HL-60 (cell line): ENCODE data around the gene NFIX.

Experiments used
- DNase-seq, 2 experiments: peaks; one replicate each; pipeline ENCODE4 v3.0.0-alpha.2; 2010 to 2020; ENCODE audit warnings: low read depth in 1 of 2, low spot score in 1 of 2
- H3K27ac ChIP-seq: fragments of 250-450 bp; sonication (Bioruptor Pico); replicated peaks from 2 replicates; pipeline ENCODE4 v1.5.1; 2020; ENCODE audit warnings: mild to moderate bottlenecking, moderate library complexity
- H3K27me3 ChIP-seq: fragments of 250-450 bp; sonication (Bioruptor Pico); 2 replicates; pipeline ENCODE4 v1.5.1; 2021; ENCODE audit warnings: mild to moderate bottlenecking, moderate library complexity; ENCODE audit not compliant: insufficient read depth, poor library complexity, severe bottlenecking
- H3K4me3 ChIP-seq: replicated peaks from 2 replicates; pipeline ENCODE4 v1.5.1; 2011; ENCODE audit warnings: mild to moderate bottlenecking, control low read depth, low read length; ENCODE audit not compliant: insufficient read depth
- GABPA ChIP-seq: IDR thresholded peaks from 2 replicates; pipeline ENCODE4 v1.6.1; 2012; ENCODE audit warnings: low read depth
- POLR2AphosphoS5 ChIP-seq: IDR thresholded peaks from 2 replicates; pipeline ENCODE4 v1.6.1; 2012; ENCODE audit warnings: low read depth
- REST ChIP-seq: IDR thresholded peaks from 2 replicates; pipeline ENCODE4 v1.6.1; 2012; ENCODE audit warnings: low read depth; ENCODE audit not compliant: insufficient replicate concordance
- SPI1 ChIP-seq: IDR thresholded peaks from 2 replicates; pipeline ENCODE4 v1.6.1; 2012; ENCODE audit warnings: low read depth, mild to moderate bottlenecking, borderline replicate concordance
- TF ChIP-seq, protein P1 (sequence below): IDR thresholded peaks from one replicate; pipeline ENCODE4 v1.5.1; 2011; ENCODE audit warnings: low read length, control low read depth, inconsistent platforms; ENCODE audit not compliant: insufficient read depth

The NFIX gene

DNA sequence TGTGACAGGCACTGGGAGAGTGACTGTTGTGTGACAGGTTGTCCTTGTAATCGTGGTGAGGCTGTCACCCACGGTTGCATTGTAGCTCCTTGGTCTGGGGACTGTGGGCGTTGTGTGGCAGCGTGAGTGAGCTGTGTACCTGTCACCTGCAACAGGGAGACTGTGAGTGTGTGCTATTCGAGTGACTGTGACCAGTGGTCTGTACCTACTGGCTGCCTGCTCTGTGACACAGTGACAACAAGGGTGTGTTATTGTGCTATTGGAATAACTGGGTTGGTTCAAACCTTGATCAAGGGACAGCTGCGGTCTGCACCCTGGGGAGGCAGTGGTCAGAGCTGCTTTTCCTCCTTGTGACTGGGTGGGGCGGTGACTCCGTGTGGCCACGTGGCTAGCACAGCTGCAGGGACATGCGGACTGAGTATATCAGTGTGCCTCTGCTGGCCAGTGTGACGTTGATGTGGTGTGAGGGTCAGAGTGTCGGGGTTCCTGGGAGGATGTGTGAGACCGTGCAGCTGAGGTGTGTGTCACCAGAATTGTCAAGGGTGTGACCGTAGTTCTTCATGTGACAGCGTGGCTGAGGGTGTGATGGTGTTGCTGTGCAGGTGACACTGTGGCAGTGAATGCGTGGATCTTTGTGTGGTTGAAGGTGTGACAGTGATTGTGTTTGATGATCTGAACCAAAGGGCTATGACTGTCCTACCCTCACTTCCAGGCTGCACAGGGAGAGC lies 10.1 kb upstream of the NFIX start:
- H3K4me3 ChIP-seq = no peak overlapping the region
- no peak for DNase-seq
- H3K27me3 ChIP-seq = peaks cover 11% of the 10 kb centered on the region
- no peak for TF ChIP-seq SPI1
- no peak overlapping the region for H3K27ac ChIP-seq

- Histone ChIP-seq H3K27me3 (peaks cover 11% of the 10 kb centered on the region), H3K4me3 (no peak overlapping the region), H3K27ac (no peak overlapping the region)
- TF ChIP-seq, protein P1, sequence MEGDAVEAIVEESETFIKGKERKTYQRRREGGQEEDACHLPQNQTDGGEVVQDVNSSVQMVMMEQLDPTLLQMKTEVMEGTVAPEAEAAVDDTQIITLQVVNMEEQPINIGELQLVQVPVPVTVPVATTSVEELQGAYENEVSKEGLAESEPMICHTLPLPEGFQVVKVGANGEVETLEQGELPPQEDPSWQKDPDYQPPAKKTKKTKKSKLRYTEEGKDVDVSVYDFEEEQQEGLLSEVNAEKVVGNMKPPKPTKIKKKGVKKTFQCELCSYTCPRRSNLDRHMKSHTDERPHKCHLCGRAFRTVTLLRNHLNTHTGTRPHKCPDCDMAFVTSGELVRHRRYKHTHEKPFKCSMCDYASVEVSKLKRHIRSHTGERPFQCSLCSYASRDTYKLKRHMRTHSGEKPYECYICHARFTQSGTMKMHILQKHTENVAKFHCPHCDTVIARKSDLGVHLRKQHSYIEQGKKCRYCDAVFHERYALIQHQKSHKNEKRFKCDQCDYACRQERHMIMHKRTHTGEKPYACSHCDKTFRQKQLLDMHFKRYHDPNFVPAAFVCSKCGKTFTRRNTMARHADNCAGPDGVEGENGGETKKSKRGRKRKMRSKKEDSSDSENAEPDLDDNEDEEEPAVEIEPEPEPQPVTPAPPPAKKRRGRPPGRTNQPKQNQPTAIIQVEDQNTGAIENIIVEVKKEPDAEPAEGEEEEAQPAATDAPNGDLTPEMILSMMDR = no peak
- TF ChIP-seq REST = no peak
- TF ChIP-seq SPI1 = no peak
- TF ChIP-seq POLR2AphosphoS5 = no peak
- no peak for TF ChIP-seq GABPA
- DNase-seq = no peak
Measured at GRCh38 chr19:12986726-12987125, 8.5 kb upstream of the NFIX start.

GRCh38 chr19:12987190-12987589 lies 8.1 kb upstream of the NFIX start:
- H3K27me3 ChIP-seq = peaks cover 10% of the 10 kb centered on the region
- TF ChIP-seq, protein P1 = no peak
- TF ChIP-seq SPI1 = no peak
- TF ChIP-seq POLR2AphosphoS5 = no peak
- no peak for TF ChIP-seq GABPA
- TF ChIP-seq REST = no peak
- no peak overlapping the region for H3K27ac ChIP-seq
- no peak overlapping the region for H3K4me3 ChIP-seq
- no peak for DNase-seq

- H3K4me3 ChIP-seq = no peak overlapping the region
- no peak overlapping the region for H3K27ac ChIP-seq
- TF ChIP-seq GABPA (no peak), REST (no peak), SPI1 (no peak), POLR2AphosphoS5 (no peak)
- TF ChIP-seq, protein P1 = no peak
- peaks cover 4% of the 10 kb centered on the region for H3K27me3 ChIP-seq
- DNase-seq = no peak
Measured at GRCh38 chr19:12987781-12988180, 7.5 kb upstream of the NFIX start.
